Dedifferentiated amniotic fluid mesenchymal stem cell (primary cell): ENCODE data around the gene MUS81.
A peak's percentile ranks its signal among the peaks of the same experiment; 100 is the strongest.
"Not testable (repeated sequence)": the region's sequence is repeated elsewhere in the genome, so short reads cannot be mapped to it uniquely, and the experiment has no call there.

Experiments
- DNase-seq: peaks from one replicate; pipeline ENCODE4 v3.0.0-alpha.2; 2016; ENCODE audit errors: extremely low spot score

Gene MUS81

DNA sequence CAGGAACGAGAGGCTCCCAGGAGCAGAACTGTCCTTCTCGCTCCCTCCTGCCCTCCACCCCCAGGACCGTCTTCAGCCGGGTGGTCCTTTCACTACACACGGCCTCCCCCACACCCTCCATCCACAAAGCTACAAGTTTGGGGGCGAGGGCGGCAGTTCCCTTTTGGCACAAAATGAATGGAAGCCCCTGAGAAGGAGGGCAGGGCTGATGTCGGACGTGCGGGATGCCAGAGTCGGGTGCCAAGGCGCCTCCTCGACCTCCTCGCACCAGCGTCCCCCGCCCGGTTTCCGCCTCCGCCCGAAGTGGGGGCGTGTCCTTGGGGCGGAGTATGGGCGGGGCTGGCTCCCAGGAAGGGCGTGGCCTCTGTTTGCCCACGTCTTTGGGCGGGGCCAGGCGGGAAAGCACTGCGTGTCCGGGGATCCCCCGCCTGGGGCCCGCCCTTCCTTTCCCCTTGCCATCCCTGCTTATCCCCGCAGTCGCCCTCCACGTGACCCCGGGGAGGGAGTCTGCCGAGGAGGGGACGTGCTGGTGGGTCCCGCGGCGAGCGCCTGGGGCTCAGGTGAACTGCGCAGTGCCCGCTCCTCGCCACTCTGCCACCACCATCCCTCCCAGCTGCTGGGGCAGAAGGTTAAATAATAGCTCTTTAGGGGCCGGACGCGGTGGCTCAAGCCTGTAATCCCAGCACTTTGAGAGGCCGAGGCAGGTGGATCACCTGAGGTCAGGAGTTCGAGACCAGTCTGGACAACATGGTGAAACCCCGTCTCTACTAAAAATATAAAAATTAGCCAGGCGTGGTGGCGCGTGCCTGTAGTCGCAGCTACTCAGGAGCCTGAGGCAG is 13.3 kb downstream of the MUS81 start:
- peak; percentile 92 for DNase-seq

DNA sequence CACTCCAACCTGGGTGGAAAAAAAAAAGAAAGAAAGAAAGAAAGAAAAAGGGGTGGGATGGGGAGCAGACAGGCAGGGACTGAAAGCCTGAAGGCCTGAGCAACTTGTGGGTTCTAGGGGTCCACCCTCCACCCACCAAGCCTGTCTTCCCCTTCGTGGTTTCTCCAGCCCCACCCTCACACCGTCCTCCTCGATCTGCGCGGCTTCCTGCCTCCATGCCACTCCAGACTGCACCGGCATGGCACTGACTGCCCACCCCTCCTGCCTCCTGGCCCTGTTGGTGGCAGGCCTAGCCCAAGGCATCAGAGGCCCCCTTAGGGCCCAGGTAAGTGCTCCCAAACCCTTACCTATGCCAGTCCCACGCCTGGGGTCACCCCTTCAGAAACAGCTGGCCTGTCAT is 19.4 kb downstream of the MUS81 start, which contains the start of gene CTSW:
CTSW (plus strand) TSS at position 221 of the 400 bp plus-strand sequence; CDS start at position 239, 18 bp downstream.
- DNase-seq, result no peak

DNA sequence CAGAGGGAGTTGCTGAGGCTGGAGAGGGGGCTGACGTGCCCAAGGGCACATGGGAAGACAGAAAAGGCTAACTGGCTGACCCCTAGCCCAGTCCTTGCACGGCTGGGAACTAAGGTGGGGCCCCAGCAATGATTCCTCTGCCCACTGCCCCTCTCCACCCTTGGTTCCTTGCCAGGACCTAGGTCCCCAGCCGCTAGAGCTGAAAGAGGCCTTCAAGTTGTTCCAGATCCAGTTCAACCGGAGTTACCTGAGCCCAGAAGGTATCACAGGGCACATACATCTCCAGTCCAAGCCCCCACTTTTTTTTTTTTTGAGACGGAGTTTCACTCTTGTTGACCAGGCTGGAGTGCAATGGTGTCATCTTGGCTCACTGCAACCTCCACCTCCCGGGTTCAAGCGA is 19.8 kb downstream of the MUS81 start:
- no peak for DNase-seq

DNA sequence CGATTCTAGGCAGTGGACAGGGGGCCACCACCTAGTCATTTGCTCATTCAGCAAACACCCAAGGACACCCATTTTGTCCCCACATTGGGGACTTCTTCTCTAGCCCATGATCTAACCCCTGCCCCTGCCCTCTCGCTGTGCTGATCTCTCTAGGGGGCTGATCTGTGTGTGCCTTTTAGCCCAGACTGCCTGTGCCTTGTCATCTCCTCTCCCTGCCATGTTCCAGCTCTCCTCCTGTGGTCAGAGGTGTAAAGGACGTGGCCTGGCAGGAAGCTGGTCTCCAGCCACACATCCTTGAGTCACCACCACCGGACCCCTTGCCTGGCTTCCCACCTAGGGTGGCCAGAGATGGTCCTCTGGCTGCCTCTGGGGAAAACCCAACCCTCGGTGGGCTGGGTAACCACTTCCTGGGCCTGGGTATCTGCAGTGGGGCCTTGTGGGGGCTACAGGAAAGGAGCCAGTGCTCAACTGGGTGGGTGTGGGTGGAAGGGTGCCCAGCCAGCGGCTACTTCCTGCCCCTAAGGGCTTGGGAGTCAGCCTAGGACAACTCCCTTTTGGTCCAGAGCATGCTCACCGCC is 20.7 kb downstream of the MUS81 start:
- no peak for DNase-seq

DNA sequence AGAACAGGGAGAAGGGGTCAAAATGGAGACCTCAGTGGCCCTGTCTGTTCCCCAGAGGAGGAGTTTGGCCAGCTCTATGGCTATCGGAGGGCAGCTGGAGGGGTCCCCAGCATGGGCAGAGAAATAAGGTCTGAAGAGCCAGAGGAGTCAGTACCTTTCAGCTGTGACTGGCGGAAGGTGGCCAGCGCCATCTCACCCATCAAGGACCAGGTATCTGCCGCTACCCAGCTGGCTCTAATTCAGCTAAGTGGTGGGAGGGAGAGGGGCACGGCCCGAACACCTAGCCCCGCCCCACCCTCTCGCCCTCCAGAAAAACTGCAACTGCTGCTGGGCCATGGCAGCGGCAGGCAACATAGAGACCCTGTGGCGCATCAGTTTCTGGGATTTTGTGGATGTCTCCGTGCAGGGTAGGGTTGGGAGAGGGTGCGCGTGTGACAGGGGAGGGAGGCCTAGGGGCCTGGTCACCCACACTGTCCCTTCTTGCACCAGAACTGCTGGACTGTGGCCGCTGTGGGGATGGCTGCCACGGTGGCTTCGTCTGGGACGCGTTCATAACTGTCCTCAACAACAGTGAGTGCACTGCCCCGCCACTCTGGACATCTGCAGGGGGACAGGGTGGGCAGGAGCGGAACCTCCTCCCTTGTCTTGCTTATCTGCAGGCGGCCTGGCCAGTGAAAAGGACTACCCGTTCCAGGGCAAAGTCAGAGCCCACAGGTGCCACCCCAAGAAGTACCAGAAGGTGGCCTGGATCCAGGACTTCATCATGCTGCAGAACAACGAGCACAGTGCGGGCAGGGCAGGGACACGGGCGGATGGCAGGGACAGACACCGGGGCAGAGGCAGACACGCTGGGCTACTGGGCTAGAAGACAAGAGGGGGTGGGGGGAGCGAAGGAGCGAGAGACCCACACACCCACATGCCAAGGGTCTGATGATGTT is 22.2 kb downstream of the MUS81 start:
- DNase-seq, result no peak

DNA sequence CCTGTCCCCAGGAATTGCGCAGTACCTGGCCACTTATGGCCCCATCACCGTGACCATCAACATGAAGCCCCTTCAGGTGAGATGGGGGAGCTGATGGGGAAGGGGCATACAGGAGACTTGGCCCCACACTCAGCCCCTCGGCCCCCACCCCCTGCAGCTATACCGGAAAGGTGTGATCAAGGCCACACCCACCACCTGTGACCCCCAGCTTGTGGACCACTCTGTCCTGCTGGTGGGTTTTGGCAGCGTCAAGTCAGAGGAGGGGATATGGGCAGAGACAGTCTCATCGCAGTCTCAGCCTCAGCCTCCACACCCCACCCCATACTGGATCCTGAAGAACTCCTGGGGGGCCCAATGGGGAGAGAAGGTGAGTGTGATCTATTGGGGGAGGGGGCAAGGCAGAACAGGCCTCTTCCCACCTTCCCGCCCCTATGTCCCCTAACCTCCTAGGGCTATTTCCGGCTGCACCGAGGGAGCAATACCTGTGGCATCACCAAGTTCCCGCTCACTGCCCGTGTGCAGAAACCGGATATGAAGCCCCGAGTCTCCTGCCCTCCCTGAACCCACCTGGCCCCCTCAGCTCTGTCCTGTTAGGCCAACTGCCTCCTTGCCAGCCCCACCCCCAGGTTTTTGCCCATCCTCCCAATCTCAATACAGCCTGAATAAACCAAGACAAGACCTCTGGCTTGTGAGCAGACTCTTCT is 23.0 kb downstream of the MUS81 start:
- no peak for DNase-seq

DNA sequence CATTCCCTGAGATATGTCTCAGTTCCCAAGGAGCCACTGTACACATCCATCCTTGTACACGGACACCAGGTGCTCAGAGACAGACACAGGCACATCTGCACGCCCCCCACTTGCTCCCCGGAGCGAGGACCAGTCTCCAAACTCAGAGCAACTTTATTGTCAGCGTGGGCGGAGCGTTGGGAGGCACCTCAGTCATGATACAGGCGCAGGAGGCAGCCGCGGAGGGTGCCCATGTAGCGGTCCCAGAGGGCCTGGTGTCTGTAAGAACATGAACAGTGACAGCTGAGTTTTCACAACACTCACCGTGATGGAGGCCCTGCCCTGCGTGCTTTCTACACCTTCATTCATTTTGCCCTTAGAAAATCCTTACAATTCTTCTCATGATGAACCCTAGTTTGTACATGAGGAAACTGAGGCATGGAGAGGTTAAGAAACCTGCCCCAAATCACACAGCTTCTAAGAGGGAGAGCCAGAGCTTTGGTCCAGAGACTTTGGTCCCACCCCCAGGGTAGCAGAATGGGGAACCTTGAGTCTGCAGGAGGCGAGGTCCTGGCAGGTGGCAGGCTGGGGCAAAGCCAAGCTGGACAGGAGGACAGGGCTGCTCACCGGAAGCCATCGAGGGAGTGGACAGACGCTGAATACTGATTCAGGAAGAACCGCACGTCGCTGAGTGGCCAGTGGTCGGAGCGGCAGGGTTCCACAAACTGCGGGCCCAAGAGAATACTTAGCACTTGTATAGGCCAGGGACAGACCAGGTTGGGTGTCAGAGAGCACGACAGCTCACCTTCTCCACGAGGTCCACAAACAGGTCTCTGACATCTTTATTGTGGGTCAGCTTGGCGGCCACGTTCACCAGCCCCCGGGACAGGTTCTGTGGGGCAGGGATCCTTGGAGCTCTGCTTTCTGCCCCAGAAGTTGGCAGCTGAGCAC is 23.8 kb downstream of the MUS81 start:
- no peak for DNase-seq

DNA sequence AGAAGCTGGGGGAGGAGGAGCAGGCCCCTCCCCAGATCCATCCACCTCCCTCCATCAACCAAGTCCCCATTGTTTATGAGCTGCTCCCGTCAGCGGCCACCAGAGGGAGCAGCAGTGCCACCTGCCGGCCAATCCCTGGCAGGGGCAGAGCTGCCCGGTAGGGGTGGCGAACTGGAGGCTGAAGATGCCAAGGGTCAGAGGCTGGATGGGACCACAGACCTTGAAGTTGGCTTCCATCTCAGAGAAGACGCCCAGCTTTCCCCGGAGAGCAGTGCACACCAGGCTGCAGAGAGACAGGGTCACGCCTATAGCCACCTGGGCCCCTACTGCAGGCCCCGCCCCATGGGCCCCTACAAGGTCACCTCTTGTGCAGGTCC is 24.5 kb downstream of the MUS81 start:
- DNase-seq, result no peak

DNA sequence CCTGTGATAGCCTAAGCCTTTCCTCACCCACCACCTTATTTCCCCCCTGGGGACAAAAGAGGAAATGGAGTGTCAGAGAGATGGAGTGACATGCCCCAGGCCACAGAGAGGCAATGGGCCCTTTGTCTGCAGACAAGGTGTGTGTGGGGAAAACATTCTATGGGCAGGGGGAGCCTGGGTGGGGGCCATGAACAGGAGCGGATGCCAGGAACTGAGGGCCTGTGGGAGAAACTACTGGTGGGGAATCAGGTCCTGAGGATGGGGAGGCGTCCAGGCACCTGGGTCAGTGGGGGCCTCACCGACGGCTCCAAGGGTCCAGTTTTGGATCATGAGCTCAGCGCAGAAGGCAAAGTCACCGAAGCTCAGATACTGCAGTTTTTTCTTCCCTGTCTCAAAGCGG is 25.0 kb downstream of the MUS81 start:
- DNase-seq, result no peak

DNA sequence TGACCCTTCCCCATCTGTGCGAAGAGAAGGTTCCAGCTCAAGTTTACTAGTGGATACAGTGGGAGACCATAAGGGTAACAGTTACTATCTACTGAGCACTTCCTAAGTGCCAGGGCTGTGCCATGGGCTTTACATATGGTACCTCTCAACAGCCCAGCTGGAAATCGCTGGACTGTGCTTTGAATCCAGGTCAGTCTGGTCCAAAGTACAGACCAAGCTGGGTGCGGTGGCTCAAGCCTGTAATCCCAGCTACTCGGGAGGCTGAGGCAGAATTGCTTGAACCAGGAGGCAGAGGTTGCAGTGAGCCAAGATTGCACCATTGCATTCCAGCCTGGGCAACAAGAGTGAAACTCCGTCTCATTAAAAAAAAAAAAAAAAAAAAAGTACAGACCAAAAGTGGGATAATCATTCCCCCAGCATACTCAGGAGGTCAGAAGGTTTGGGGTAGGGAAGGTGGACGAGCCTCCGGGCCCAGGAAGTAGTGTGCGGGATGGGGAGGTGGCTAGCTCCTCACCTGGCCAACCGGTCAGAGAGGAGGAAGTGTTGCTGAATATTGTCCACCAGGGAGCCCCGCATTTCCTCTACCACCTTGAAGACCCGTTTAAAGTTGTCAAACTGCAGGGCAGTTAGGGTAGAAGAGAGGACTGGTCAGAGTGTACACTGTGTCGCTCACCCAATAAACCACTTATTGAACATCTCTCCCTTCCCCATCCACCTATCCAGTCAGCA is 25.7 kb downstream of the MUS81 start:
- DNase-seq, result no peak

DNA sequence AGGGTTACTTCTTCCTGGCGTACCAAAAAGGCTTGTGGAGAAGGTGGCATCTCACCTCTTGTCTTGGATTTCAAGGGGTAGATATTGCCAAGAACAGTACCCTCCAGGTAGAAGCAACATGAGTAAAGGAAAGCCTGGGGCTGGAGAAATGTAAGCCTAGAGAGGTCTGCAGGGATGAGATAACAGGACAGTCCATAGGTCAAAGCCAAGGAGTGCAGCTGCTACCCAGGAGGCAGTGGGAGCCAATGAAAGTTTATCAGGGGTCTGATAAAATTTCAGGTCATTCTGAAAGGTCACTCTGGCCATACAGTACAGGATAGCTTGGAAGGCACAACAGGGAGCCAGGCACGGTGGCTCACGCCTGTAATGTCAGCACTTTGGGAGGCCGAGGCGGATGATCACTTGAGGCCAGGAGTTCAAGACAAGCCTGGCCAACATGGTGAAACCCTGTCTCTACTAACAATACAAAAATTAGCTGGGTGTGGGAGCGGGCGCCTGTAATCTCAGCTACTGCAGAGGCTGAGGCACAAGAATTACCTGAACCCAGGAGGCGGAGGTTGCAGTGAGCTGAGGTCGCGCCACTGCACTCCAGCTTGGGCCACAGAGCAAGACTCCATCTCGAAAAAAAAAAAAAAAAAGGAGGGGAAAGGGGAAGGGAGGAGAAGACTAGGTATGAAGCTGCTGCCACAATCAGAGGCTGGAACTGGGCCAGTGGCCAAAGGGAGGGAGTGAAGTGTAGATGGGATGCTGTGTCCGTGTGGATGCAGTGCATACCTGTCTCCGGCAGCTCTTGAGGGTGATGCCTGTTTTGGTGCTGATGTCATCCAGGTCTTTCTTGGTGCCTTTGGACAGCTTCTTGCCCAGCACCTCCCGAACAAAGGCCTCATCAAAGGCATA is 26.8 kb downstream of the MUS81 start:
- DNase-seq, result no peak

DNA sequence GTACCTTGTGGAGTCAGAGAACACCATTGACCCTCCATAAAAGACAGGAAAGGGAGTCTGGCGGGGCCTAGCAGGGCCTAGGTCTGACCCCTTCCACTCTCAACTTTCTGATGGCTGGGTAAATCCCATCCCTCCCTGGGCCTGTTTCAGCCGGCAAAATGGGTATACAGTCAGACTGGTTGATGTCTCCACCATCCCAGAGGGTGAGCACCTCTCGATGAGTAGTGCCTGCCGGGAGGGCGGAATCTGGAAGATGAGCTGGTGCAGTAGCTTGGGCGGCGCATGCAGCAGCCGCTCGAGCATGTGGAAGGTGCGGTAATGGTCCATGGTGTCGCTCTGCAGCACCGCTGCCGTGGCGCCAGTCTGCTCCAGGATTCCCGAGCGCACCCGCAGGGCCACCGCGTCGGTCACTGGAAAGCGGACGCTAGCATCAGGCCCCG is 27.5 kb downstream of the MUS81 start:
- DNase-seq, result no peak

DNA sequence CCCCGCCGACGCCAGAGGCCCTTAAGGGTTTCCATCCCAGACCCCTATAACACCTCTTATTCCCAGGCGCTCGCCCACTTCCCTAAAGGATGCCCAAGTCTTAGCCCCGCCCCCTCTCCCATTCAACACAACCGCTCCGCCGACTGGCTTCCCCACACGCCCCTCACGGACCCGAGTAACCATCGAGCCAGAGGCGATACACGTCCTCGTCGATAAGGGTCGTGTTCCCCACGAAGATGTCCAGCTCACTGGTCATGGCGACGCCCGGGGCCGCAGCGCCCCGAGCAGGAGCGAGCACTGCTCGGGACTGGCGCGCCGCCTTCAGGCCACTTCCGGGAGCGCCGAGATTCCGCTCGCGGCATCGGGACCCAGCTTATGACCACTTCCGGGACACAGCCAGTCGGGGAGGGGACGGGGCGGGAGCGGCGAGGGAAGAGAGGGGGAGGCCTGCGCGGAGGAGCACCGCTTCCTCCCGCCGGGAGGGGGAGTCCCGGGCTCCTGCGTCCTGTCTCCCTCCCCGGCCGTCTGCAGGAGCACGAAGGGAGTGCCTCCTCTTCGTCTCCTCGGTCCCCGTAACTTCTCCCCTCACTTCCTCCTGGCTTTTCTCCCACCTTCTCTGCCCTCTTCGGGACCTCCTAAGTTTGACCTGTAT is 28.1 kb downstream of the MUS81 start, which contains the start of gene FIBP:
FIBP (minus strand) TSS at position 309 of the 652 bp plus-strand sequence; CDS start at position 256, 53 bp downstream.
- peak; percentile 97 for DNase-seq

DNA sequence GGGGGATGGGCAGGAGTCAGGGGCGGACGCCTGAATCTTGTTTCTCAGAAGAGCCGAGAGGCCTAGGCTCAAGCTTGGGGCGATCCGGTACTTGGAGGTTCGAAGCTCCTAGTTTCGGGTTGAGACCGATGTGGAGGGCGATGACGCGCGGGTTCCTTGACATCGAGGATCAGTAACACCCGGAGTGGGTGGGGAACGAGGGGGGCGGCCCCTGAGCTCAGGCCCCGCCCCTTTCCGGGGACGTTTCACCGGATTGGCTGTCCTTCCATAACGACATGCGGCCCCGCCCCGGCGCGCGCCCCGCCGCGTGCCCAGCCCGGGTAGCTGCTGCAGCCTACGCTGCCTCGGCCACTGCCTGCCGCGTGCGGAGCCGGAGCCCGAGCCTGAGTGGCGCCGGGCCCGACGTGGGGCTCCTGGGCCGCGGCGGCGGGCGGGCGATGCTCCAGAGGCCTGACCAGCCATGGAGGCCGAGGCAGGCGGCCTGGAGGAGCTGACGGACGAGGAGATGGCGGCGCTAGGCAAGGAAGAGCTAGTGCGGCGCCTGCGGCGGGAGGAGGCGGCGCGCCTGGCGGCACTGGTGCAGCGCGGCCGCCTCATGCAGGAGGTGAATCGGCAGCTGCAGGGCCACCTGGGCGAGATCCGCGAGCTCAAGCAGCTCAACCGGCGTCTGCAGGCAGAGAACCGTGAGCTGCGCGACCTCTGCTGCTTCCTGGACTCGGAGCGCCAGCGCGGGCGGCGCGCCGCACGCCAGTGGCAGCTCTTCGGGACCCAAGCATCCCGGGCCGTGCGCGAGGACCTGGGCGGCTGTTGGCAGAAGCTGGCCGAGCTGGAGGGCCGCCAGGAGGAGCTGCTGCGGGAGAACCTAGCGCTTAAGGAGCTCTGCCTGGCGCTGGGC is 30.3 kb downstream of the MUS81 start, which contains the start of gene CCDC85B:
CCDC85B (plus strand) TSS at position 350 of the 895 bp plus-strand sequence; CDS start at position 461, 111 bp downstream.
- peak; percentile 95 for DNase-seq

DNA sequence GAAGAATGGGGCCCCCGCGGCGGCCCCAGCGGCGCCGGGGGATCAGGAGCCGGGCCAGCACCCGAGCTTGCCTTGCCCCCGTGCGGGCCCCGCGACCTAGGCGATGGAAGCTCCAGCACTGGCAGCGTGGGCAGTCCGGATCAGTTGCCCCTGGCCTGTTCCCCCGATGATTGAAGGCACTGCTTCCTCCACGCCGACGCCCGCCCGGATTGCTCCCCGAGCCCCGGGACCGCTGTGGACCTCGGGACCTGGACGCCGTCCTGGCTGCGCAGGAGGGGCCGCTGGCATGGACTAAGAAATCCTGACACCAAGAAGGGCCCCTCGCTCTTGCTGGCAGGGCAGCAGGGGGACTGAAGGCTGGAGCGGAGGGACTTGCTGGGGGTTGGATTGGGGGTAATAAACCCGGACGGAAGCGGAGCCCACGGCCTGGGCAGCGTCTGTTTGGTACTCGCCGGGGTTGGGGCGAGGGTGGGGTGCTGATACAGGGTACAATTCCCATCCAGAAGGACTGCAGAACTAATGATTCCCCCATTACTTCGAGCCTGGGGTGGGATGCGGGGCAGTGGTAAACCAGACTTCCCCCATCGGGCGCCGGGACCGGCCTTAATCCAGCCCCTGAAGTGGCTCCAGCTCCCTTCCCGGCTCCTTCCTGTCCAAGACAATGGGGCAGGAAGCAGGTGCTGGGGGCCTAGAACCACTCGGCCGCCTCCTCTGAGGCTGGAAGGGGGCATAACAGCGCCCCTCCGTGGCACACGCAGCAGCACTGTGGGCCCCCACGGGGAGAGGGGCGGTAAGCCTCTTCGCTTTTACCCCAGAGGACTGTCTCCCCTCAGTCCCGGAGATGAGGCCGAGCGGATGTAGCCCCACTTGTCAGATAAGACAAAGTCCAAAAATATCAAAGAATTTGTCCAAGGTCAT is 31.2 kb downstream of the MUS81 start:
- no peak for DNase-seq

DNA sequence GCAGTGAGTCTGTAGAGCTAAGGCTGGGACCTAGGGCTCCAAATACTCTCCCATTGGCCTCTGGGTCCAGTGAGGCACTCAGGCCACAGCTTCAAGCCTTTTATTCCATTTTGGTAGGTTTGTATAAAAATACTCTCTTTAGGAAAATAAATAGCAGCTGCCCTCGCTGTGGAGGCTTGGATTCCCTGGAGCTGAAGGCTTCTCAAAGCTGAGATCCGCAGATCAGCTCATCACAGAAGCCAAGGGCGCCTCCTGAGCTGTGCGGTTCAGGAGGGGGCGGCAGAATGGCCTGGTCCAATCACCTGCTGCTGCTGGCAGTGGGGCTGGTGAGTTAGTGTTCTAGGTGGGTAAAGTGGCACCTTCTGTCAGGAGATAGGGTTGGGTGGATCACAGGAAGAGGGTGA is 31.9 kb downstream of the MUS81 start:
- DNase-seq, result not testable (repeated sequence)
